HL-60 (cell line): ENCODE measurements around the gene THYN1.

Source experiments
- DNase-seq, 2 experiments: peaks; one replicate each; pipeline ENCODE4 v3.0.0-alpha.2; 2010 to 2020; ENCODE audit warnings: low read depth in 1 of 2, low spot score in 1 of 2
- H3K27ac ChIP-seq: fragments of 250-450 bp; sonication (Bioruptor Pico); replicated peaks from 2 replicates; pipeline ENCODE4 v1.5.1; 2020; ENCODE audit warnings: mild to moderate bottlenecking, moderate library complexity
- H3K27me3 ChIP-seq: fragments of 250-450 bp; sonication (Bioruptor Pico); 2 replicates; pipeline ENCODE4 v1.5.1; 2021; ENCODE audit warnings: mild to moderate bottlenecking, moderate library complexity; ENCODE audit not compliant: insufficient read depth, poor library complexity, severe bottlenecking
- H3K4me3 ChIP-seq: replicated peaks from 2 replicates; pipeline ENCODE4 v1.5.1; 2011; ENCODE audit warnings: mild to moderate bottlenecking, control low read depth, low read length; ENCODE audit not compliant: insufficient read depth
- GABPA ChIP-seq: IDR thresholded peaks from 2 replicates; pipeline ENCODE4 v1.6.1; 2012; ENCODE audit warnings: low read depth
- POLR2AphosphoS5 ChIP-seq: IDR thresholded peaks from 2 replicates; pipeline ENCODE4 v1.6.1; 2012; ENCODE audit warnings: low read depth
- SPI1 ChIP-seq: IDR thresholded peaks from 2 replicates; pipeline ENCODE4 v1.6.1; 2012; ENCODE audit warnings: low read depth, mild to moderate bottlenecking, borderline replicate concordance
- TF ChIP-seq, protein P1 (sequence below): IDR thresholded peaks from 2 replicates; pipeline ENCODE4 v1.6.1; 2012; ENCODE audit warnings: low read depth; ENCODE audit not compliant: insufficient replicate concordance
- TF ChIP-seq, protein P2 (sequence below): IDR thresholded peaks from one replicate; pipeline ENCODE4 v1.5.1; 2011; ENCODE audit warnings: low read length, control low read depth, inconsistent platforms; ENCODE audit not compliant: insufficient read depth

THYN1 gene

DNA sequence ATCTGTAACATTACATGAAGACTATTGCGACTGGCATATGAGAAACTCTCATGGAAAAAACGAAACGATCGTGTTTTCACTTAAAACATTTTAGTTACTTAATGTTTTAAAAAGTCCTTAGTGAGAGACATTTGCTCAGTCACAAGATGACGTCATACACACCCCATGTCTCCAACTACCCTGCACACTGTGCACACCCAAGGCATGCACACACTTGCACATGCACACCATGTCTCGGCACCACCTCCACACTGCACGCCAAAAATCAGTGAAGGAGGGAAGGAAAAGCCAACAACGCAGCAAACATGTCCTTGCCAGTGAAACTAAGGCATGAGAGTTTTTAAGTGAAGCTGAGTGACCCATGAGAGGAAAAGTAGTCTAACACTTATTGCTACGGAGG lies 47.4 kb downstream of the THYN1 start:
- no peak for TF ChIP-seq SPI1
- TF ChIP-seq POLR2AphosphoS5 = no peak
- no peak for TF ChIP-seq GABPA
- TF ChIP-seq, protein P1, sequence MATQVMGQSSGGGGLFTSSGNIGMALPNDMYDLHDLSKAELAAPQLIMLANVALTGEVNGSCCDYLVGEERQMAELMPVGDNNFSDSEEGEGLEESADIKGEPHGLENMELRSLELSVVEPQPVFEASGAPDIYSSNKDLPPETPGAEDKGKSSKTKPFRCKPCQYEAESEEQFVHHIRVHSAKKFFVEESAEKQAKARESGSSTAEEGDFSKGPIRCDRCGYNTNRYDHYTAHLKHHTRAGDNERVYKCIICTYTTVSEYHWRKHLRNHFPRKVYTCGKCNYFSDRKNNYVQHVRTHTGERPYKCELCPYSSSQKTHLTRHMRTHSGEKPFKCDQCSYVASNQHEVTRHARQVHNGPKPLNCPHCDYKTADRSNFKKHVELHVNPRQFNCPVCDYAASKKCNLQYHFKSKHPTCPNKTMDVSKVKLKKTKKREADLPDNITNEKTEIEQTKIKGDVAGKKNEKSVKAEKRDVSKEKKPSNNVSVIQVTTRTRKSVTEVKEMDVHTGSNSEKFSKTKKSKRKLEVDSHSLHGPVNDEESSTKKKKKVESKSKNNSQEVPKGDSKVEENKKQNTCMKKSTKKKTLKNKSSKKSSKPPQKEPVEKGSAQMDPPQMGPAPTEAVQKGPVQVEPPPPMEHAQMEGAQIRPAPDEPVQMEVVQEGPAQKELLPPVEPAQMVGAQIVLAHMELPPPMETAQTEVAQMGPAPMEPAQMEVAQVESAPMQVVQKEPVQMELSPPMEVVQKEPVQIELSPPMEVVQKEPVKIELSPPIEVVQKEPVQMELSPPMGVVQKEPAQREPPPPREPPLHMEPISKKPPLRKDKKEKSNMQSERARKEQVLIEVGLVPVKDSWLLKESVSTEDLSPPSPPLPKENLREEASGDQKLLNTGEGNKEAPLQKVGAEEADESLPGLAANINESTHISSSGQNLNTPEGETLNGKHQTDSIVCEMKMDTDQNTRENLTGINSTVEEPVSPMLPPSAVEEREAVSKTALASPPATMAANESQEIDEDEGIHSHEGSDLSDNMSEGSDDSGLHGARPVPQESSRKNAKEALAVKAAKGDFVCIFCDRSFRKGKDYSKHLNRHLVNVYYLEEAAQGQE = no peak
- TF ChIP-seq, protein P2, sequence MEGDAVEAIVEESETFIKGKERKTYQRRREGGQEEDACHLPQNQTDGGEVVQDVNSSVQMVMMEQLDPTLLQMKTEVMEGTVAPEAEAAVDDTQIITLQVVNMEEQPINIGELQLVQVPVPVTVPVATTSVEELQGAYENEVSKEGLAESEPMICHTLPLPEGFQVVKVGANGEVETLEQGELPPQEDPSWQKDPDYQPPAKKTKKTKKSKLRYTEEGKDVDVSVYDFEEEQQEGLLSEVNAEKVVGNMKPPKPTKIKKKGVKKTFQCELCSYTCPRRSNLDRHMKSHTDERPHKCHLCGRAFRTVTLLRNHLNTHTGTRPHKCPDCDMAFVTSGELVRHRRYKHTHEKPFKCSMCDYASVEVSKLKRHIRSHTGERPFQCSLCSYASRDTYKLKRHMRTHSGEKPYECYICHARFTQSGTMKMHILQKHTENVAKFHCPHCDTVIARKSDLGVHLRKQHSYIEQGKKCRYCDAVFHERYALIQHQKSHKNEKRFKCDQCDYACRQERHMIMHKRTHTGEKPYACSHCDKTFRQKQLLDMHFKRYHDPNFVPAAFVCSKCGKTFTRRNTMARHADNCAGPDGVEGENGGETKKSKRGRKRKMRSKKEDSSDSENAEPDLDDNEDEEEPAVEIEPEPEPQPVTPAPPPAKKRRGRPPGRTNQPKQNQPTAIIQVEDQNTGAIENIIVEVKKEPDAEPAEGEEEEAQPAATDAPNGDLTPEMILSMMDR = no peak
- no peak overlapping the region for H3K4me3 ChIP-seq
- H3K27ac ChIP-seq = no peak overlapping the region
- H3K27me3 ChIP-seq = no peaks in the 10 kb centered on the region
- no peak for DNase-seq

DNA sequence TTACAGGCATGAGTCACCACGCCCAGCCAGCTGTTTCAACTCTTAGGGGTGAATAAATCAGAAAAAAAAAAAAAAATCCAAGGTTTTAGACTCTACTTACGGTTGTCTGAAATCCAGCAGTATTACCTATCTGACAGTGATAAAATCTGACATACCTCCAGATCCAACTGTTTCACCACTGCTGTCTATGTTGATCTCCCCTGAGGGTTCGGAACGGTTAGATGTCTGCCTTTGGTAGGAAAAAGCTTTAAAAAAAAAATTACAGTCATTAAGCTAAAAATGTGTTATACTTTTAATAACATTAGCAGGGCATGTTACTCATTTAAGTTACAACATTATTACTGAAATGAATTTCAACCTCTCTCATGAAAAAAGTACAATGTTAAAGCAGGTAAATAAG lies 50.5 kb downstream of the THYN1 start:
- H3K4me3 ChIP-seq = no peak overlapping the region
- DNase-seq = no peak
- TF ChIP-seq SPI1 (no peak), GABPA (no peak), POLR2AphosphoS5 (no peak)
- TF ChIP-seq, protein P1 = no peak
- TF ChIP-seq, protein P2 = no peak
- H3K27ac ChIP-seq = no peak overlapping the region
- H3K27me3 ChIP-seq = no peaks in the 10 kb centered on the region

DNA sequence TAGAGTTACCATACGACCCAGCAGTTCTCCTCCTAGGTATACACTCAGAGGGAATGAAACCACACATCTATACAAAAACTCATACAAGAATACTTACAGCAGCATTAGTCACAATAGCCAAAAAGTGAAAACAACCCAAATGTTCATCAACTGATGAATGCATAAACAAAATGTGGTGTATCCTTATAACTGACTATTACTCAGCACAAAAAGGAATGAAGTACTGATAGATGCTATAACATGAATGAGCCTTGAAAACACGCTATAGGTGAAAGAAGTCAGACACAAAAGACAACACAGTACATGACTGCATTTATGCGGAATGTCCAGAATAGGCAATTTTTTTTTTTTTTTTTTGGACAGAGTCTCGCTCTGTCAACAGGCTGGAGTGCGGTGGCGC lies 52.5 kb downstream of the THYN1 start:
- DNase-seq = no peak
- TF ChIP-seq SPI1 (no peak), POLR2AphosphoS5 (no peak), GABPA (no peak)
- TF ChIP-seq, protein P1 = no peak
- TF ChIP-seq, protein P2 = no peak

More for the DNA sequence above, 52.5 kb downstream of the THYN1 start:
- Histone ChIP-seq H3K27me3 (no peaks in the 10 kb centered on the region), H3K4me3 (no peak overlapping the region), H3K27ac (no peak overlapping the region)
